ENCODE measurements around the gene HOXA7.

- TF ChIP-seq CTCF (IDR thresholded peaks at IDR 0.05; ENCODE audit: borderline replicate concordance, extremely low read depth, low read length, poor library complexity, severe bottlenecking), result no peak
- TF ChIP-seq EZH2 (IDR thresholded peaks at IDR 0.05; ENCODE audit: borderline replicate concordance, low read depth, low read length, severe bottlenecking), result no peak
These were observed 39.3 kb downstream of the HOXA7 start for GRCh38 chr7:27116962-27117886.
